GM12878 (cell line): ENCODE data around the gene PEX1. TPM values are rescaled to one million over a fixed set of nuclear protein-coding genes. Genes with fewer than 3 reads are reported as not detected.
A peak's percentile ranks its signal among the peaks of the same experiment; 100 is the strongest.

Experiments used
- GATAD2B ChIP-seq: fragments of 450-650 bp; conservative IDR thresholded peaks from 2 replicates; pipeline ENCODE4 v1.6.1; 2017; ENCODE audit warnings: low read depth, mild to moderate bottlenecking, moderate library complexity
- IKZF2 ChIP-seq, 2 experiments: fragments of 450-650 bp; IDR thresholded peaks; 2 replicates each; pipeline ENCODE4 v1.6.1; 2017; ENCODE audit warnings: mild to moderate bottlenecking in 2 of 2, moderate library complexity in 2 of 2
- POLR2AphosphoS5 ChIP-seq: IDR thresholded peaks from 2 replicates; pipeline ENCODE4 v1.6.1; 2011; ENCODE audit warnings: mild to moderate bottlenecking, low read length, inconsistent platforms
- SIN3A ChIP-seq: IDR thresholded peaks from 2 replicates; pipeline ENCODE4 v1.6.1; 2012; ENCODE audit warnings: low read depth, low read length, improper control_type of control experiment
- TAF1 ChIP-seq: IDR thresholded peaks from 2 replicates; pipeline ENCODE4 v1.6.1; 2011; ENCODE audit warnings: mild to moderate bottlenecking, low read depth, low read length, borderline replicate concordance
- polyA plus RNA-seq, 11 experiments: library from polyadenylated mRNA; depleted of rRNA in 4 of 11; unstranded in 6 of 11; stranded (reverse) in 5 of 11; fragments of >200 nt; fragmentation: Nextera tagmentation in 4 of 11; fragmentation: Illumina TruSeq in 1 of 11; extraction: Ambion mirVana in 4 of 11; extraction: Trizol in 1 of 11; gene quantifications; 1 replicate in 1 of 11; 2 replicates in 10 of 11; pipeline versions ENCODE4 v1.2.1 to v1.2.3, GENCODE V29; 2011 to 2016; ENCODE audit warnings: inconsistent platforms in 2 of 11, missing spikeins in 2 of 11, low read depth in 1 of 11
- total RNA-seq, 4 experiments: library from RNA; depleted of rRNA in 3 of 4; stranded (reverse); fragments of >200 nt in 3 of 4; fragmentation: Illumina TruSeq in 1 of 4; extraction: Trizol in 1 of 4; gene quantifications; 2 replicates each; pipeline versions ENCODE4 v1.2.1 to v1.2.3, GENCODE V29; 2013 to 2021
- TF ChIP-seq, protein P1 (sequence below): fragments of 450-650 bp; IDR thresholded peaks from 2 replicates; pipeline ENCODE4 v1.6.1; 2017; ENCODE audit warnings: mild to moderate bottlenecking, moderate library complexity
- TF ChIP-seq, protein P2 (sequence below): fragments of 450-650 bp; IDR thresholded peaks from 2 replicates; pipeline ENCODE4 v1.6.1; 2018; ENCODE audit warnings: borderline replicate concordance, mild to moderate bottlenecking; ENCODE audit not compliant: partially characterized antibody

The PEX1 gene
- total and polyA plus RNA-seq, 10 of the 15 experiments (the other 5 are each of a cell fraction or from before 2014, with no cell fraction given) = 6.7 to 22.9 (median 15.4) TPM

DNA sequence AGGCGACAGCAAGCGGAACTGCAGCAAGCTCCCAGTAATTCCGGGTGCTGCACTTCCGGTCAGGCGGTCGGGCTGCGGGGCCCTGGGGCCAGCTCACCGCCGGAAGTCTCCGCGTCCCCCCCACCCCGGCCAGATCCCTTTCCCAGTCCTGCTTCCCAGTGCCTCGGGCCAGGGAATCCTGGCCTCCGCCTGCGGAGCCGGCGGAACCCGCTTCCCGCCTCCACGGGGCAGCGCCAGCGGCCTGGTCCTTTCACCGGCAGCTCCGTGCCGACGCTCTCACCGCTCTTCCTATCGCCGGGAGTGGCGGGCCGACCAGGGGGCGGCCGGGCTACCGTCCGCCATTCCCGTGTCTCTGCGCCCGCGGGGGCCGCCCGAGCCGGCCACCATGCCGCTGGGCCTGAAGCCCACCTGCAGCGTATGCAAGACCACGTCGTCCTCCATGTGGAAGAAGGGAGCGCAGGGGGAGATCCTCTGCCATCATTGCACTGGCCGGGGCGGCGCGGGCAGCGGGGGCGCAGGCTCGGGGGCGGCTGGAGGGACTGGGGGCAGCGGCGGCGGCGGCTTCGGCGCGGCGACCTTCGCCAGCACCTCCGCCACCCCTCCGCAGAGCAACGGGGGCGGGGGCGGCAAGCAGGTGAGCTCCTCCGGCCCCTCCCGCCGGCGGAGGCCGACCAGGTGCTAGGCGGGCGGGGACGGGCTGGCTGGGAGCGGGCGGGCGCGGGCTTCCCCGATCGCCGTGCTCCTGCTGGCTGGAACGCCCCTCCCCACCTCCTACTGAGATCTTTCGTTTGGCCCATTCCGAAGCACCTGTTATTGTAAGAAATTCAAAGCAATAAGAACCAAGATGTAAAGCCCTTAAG, 80.7 kb downstream of the PEX1 start, which contains the start of gene GATAD1 (continued):
- TF ChIP-seq SIN3A (peak; percentile 71), TAF1 (peak; percentile 75; the same call in 1 of the 2 replicates), GATAD2B (peak; percentile 79; the same call in 1 of the 2 replicates), IKZF2 (IDR thresholded peaks at IDR 0.05) (peak; percentile 83 to 84), POLR2AphosphoS5 (peak; percentile 65)
- TF ChIP-seq, protein P1, sequence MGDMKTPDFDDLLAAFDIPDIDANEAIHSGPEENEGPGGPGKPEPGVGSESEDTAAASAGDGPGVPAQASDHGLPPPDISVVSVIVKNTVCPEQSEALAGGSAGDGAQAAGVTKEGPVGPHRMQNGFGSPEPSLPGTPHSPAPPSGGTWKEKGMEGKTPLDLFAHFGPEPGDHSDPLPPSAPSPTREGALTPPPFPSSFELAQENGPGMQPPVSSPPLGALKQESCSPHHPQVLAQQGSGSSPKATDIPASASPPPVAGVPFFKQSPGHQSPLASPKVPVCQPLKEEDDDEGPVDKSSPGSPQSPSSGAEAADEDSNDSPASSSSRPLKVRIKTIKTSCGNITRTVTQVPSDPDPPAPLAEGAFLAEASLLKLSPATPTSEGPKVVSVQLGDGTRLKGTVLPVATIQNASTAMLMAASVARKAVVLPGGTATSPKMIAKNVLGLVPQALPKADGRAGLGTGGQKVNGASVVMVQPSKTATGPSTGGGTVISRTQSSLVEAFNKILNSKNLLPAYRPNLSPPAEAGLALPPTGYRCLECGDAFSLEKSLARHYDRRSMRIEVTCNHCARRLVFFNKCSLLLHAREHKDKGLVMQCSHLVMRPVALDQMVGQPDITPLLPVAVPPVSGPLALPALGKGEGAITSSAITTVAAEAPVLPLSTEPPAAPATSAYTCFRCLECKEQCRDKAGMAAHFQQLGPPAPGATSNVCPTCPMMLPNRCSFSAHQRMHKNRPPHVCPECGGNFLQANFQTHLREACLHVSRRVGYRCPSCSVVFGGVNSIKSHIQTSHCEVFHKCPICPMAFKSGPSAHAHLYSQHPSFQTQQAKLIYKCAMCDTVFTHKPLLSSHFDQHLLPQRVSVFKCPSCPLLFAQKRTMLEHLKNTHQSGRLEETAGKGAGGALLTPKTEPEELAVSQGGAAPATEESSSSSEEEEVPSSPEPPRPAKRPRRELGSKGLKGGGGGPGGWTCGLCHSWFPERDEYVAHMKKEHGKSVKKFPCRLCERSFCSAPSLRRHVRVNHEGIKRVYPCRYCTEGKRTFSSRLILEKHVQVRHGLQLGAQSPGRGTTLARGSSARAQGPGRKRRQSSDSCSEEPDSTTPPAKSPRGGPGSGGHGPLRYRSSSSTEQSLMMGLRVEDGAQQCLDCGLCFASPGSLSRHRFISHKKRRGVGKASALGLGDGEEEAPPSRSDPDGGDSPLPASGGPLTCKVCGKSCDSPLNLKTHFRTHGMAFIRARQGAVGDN = no peak
- TF ChIP-seq, protein P2, sequence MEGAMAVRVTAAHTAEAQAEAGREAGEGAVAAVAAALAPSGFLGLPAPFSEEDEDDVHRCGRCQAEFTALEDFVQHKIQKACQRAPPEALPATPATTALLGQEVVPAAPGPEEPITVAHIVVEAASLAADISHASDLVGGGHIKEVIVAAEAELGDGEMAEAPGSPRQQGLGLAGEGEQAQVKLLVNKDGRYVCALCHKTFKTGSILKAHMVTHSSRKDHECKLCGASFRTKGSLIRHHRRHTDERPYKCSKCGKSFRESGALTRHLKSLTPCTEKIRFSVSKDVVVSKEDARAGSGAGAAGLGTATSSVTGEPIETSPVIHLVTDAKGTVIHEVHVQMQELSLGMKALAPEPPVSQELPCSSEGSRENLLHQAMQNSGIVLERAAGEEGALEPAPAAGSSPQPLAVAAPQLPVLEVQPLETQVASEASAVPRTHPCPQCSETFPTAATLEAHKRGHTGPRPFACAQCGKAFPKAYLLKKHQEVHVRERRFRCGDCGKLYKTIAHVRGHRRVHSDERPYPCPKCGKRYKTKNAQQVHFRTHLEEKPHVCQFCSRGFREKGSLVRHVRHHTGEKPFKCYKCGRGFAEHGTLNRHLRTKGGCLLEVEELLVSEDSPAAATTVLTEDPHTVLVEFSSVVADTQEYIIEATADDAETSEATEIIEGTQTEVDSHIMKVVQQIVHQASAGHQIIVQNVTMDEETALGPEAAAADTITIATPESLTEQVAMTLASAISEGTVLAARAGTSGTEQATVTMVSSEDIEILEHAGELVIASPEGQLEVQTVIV = peak; percentile 66
